B cell (primary cell): ENCODE results near the gene OR51A4.

ENCODE experiments used
- EZH2 ChIP-seq: IDR thresholded peaks from 2 replicates; pipeline ENCODE4 v1.6.1; 2012; ENCODE audit warnings: borderline replicate concordance, low read depth, mild to moderate bottlenecking, moderate library complexity, low read length; ENCODE audit not compliant: insufficient read depth, poor library complexity, severe bottlenecking
- TF ChIP-seq, protein P1 (sequence below): fragments of 200-600 bp; IDR thresholded peaks from one replicate; pipeline ENCODE4 v1.8.0; 2022; ENCODE audit warnings: antibody characterized with exemption, mild to moderate bottlenecking

DNA sequence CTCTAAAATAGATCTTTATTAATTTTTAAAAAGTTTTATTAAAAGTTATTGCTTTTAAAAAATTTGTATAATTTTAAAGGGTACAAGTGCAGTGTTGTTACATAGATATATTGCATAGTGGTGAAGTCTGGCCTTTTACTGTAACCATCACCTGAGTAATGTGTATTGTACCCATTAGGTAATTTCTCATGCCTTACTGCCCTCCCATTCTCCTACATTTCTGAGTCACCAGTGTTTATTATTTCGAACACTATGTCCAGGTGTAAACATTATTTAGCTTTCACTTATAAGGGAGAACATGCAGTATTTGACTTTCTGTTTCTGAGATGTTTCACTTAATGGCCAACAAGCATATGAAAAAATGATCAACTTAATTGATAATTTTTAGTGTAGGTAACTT lies 25.6 kb downstream of the OR51A4 start:
- TF ChIP-seq, protein P1, sequence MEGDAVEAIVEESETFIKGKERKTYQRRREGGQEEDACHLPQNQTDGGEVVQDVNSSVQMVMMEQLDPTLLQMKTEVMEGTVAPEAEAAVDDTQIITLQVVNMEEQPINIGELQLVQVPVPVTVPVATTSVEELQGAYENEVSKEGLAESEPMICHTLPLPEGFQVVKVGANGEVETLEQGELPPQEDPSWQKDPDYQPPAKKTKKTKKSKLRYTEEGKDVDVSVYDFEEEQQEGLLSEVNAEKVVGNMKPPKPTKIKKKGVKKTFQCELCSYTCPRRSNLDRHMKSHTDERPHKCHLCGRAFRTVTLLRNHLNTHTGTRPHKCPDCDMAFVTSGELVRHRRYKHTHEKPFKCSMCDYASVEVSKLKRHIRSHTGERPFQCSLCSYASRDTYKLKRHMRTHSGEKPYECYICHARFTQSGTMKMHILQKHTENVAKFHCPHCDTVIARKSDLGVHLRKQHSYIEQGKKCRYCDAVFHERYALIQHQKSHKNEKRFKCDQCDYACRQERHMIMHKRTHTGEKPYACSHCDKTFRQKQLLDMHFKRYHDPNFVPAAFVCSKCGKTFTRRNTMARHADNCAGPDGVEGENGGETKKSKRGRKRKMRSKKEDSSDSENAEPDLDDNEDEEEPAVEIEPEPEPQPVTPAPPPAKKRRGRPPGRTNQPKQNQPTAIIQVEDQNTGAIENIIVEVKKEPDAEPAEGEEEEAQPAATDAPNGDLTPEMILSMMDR = no peak
- TF ChIP-seq EZH2 = no peak
